Limb (tissue), 2 donors: ENCODE results near the gene ADGRE2.
"Not testable (repeated sequence)": the region's sequence is repeated elsewhere in the genome, so short reads cannot be mapped to it uniquely, and the experiment has no call there.

Experiments
- DNase-seq, 2 donors: peaks; one replicate each; pipeline ENCODE4 v3.0.0-alpha.2; 2016; ENCODE audit errors: extremely low spot score in 2 of 2

The ADGRE2 gene

DNA sequence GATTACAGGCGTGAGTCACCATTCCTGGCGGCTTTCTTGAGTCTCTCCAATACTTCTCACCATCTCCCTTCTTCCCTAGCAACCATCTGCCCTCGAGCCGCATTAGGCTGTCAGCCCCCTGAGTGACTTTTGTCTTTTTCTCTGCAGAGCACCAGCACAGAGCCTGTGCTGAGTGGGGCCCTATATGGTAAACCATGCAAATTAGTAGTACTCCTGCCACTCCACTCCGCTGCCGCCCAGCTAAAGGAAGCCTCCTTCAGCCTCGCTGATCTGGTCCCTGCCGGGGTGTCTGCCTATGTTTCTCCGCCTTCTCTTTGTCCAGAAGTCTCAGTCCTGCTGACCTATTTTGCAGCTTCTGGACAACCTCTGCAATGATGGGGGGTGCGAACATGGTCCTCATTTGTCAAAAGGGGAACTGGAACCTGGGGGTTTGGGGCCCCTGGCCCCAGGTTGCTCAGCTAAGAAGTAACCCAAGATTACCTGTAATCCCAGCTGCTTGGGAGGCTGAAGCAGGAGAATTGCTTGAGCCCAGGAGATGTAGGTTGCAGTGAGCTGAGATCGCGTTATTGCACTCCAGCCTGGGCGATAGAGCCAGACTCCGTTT is 2.4 kb upstream of the ADGRE2 start:
- DNase-seq, result not testable (repeated sequence)

GRCh38 chr19:14779151-14779550 is 791 bp upstream of the ADGRE2 start:
- no peak for DNase-seq

DNA sequence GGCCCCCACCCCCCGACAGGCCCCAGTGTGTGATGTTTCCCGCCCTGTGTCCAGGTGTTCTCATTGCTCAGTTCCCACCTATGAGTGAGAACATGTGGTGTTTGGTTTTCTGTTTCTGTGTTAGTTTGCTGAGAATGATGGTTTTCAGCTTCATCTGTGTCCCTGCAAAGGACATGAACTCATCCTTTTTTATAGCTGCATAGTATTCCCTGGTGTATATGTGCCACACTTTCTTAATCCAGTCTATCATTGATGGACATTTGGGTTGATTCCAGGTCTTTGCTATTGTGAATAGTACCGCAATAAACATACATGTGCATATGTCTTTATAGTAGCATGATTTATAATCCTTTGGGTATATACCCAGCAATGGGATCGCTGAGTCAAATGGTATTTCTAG is 715 bp downstream of the ADGRE2 start:
- not testable (repeated sequence) for DNase-seq

DNA sequence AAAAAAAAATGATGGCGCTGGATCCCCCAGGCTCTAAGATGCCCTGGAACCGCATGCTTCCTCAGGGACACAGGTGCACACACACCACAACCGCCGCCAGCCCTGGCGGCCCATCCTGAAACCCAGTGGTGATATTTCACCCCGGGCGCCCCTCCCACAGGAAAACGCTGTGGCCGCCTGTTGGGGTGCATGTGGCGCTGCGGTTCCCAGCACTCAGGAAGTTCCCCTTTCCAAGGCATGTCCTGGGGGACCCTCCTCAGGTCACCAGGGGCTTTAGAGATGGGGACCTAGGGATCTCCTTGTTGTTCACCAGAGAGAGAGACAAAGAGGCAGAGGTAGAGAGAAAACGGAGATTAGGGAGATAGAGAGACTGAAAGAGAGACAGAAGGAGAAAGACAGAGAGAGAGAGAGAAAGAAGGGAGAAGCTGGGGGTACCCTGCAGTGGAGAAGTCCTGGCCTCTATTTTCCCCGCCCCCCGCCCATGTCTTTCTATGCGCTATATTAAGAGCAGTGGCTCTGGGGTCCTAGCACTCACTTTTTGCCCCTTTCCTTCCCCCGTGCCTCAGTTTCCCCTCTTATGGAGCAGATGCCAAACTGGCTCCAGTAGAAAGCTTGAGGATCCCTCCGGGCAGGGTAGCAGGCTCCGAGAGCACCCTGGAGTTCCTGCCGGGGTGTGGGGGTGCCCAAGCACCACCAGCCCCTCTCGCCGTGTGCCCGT is 2.3 kb downstream of the ADGRE2 start:
- DNase-seq, result no peak

DNA sequence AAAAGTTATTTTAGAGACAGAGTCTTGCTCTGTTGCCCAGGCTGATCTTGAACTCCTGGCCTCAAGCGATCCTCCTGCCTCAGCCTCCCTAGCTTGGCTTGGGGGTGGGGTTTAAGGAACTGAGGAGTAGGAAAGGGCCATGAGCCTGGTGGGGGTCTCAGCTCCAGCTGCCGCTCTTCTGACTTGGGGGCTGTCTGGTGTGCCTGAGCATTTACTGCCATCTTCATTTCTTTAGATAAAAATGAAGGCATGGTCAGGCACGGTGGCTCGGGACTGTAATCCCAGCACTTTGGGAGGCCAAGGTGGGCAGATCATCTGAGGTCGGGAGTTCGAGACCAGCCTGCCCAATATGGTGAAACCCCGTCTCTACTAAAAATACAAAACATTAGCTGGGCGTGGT is 3.0 kb downstream of the ADGRE2 start:
- not testable (repeated sequence) for DNase-seq

DNA sequence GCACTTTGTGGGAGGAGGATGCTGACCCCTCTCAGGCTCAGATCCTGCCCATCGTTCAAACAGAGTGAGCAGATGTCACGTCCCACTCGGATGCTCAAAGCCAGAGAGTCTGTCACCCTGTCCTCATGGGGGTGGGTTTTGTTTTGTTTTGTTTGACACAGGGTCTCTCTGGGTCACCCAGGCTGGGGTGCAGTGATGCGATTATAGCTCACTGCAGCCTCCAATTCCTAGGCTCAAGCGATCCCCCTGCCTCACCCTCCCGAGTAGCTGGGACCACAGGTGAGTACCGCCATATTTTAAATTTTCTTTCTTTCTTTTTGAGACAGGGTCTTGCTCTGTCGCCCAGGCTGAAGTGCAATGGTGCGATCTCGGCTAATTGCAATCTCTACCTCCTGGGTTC is 4.0 kb downstream of the ADGRE2 start:
- DNase-seq, result no peak

DNA sequence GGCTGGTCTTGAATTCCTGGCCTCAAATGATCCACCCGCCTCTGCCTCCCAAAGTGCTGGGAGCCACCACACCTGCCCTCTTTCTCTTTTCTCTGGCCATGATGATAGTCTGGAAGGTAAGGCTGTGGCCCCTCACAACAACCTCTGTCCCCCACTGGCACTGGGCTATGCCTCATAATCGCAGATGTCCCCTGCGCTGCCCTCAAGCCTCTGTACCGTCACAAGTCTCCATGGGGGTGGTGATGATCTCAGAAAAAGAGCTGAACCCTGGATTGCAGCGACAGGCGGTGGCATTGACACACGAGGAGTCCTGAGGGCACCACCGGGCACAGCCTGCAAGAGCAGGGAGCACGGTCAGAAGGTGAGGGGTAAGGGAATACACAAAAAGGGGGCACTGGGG is 4.6 kb downstream of the ADGRE2 start:
- DNase-seq, result not testable (repeated sequence)

DNA sequence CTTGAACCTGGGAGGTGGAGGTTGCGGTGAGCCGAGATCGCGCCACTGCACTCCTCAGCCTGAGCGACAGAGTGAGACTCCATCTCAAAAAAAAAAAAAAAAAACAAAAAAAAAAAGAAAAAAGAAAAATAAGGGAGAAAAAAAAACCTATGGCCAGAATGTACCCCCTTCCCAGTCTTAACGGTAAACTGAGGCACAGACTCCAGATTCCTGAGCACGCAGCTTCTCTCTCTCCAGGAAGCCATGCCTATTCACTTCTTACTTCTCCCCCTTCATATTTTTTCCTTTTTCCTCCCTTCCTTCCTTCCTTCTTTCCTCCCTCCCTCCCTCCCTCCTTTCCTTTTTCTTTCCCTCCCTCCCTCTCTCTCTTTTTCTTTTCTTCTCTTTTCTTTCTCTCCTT is 5.4 kb downstream of the ADGRE2 start:
- DNase-seq, result no peak

GRCh38 chr19:14772467-14772866 is 5.9 kb downstream of the ADGRE2 start:
- DNase-seq, result no peak

DNA sequence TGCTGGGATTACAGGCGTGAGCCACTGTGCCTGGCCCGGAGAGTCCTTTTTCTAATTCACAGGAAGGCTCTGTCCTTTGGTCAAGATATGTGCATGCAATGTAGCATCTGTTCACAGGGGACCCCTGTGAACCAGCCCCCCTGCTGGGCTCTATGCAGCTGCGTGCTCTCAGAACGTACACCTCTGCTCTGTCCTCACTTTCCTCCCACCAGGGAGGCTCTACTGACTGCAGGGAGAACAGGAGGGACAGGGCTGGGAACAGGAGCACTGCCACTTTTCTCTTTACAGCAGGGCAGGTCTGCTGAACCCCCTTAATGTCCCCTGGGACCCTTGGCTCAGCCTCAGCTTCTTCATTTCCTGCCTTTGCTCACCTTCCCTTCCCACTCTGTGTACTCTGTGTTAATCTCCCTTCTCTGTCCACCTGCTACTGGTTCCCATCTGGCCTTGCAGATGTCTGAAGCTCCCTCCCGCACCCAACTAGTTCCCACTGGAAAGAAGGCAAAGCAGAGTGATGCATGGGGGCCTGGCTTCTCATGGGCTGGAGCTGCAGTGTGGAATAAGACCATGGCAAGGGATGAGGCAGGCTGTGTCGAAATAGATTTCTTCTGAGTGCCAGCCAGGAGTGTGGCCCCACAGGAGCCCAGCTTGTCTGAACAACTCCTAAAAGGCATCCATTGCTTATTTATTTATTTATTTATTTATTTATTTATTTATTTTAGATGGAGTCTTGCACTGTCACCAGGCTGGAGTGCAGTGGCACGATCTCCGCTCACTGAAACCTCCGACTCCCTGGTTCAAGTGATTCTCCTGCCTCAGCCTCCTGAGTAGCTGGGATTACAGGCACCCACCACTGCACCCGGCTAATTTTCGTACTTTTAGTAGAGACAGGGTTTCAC is 7.2 kb downstream of the ADGRE2 start:
- no peak for DNase-seq

DNA sequence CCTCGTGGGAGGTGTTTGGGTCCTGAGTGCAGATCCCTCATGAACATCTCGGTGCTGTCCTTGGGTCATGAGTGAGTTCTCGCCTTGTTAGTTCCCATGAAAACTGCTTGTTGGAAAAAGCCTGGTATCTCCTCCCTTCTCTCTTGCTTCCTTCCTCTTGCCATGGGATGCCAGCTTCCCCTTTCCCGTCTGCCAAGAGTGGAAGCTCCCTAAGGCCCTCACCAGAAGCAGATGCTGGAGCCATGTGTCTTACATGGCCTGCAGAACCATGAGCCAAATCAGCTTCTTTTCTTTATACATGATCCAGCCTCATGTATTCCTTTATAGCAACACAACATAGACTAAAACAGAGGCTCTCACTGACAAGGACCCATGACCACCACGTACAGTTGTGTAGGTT is 8.2 kb downstream of the ADGRE2 start:
- no peak for DNase-seq

DNA sequence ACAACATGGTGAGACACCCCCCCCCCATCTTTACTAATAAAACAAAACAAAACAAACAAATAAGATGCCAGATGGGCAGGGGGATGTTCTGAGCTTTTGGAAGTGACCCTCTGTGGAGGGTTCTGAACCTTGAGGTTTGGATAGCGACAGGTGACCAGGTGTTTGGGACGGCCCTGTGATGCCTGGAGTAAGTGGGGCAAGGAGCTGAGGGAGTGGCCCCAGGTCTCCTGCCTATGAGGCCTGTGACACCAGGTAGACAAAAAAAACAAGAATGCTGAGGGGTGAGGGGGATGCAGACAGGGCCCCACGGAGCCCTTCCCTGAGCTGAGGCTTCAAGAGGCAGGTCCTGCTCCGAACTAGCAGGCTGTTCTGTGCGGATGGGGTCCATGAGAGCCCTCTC is 9.2 kb downstream of the ADGRE2 start:
- no peak for DNase-seq

GRCh38 chr19:14768001-14768400 is 10.4 kb downstream of the ADGRE2 start:
- no peak for DNase-seq

DNA sequence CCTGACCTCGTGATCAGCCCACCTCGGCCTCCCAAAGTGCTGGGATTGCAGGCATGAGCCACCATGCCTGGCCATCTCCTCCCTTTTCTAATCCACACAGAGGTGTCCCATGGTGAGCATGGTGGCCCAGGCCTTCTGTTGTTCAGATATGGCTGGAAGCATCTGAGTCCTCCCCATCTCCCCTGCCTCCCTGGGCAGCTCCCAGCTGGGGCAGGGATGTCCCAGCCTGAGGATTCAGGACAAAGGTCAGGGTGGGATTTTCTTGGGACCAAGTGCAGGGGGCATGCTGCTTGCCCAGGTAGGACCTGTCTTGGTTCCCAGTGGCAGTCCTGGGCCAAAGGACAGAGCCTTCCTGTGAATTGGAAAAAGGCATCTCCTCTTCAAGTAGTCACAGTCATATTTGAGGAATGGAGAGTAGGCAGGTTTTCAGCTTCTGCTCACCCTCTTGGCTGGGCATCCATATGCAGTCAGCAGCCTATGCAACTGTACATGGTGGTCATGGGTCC is 10.8 kb downstream of the ADGRE2 start:
- DNase-seq, result no peak

DNA sequence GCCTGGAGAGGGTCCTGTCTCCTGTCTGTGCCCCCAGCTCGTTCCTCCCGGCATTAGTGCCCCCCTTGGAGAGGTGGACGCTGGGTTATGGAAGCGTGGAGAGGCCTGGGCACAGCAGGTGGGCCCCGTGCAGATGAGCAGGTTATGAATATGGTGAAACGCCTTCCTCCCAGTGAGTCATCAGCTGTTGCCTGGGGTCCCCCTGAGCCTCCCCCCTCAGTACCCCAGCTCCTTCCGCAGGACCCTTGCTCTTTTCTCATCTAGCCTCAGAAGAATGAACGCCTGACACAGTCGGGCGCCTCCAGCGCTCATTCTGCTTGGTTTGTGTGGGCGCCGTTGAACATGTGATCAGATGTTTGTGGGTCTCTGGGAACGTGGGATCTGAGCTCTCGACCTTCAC is 12.5 kb downstream of the ADGRE2 start:
- DNase-seq, result not testable (repeated sequence)

DNA sequence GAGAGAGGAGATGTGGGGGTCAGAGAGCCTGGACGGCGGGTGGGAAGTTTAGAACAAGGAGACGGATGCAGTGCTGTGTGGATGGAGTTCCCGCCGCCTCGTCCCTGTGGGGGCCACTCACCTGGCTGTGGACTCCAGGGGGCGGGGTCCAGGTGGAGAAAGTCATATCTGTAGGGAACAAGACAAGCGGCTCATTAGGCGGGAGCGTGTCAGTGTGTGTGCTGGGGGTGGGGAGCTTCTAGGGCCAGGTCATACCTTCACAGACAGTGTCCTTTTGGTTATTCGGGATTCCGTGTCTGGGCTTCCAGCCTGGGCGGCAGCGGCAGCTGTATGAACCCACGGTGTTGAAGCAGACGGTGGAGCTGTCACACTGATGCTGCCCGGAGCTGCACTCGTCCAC is 13.0 kb downstream of the ADGRE2 start:
- not testable (repeated sequence) for DNase-seq

DNA sequence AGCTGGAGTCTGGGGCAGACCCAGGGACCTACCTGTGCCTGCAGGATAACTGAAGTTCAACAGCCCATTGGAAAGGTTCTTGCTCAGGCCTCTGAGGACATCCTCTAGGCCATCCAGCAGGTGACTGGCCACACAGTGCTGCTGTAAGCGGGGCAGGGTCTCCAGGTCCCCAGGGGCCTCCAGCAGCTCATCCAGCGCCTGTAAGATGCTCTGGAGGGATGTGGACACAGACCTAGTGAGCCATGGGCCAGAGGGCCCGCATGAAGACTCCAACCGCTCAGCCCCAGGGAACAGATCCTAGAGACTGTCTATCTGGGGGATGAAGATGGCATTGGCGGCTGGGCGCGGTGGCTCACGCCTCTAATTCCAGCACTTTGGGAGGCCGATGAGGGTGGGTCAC is 14.0 kb downstream of the ADGRE2 start:
- DNase-seq, result no peak

DNA sequence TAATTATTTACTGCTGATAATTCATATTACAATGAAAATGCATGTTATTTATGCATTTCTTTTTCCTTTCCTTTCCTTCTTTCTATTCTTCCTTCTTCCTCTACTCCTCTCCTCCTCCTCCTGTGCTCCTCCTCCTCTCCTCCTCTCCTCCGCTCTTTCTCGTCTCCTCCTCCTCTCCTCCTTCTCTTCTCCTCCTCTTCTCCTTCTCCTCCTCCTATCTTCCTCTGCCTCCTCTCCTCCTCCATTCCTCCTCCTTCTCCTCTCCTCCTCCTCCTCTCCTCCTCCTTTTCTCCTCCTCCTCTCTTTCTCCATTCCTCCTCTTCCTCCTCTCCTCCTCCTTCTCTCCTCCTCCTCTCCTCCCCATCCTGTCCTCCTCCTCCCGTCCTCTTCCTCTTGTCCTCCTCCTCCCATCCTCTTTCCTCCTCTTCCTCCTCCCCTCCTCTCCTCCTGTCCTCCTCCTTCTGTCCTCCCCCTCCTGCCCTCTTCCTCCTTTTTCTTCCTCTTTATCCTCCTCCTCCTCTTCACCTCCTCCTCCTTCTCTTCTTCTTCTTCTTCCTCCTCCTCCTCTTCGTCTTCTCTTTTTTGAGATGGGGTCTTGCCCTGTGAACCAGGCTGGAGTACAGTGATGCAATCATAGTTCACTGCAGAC is 14.7 kb downstream of the ADGRE2 start:
- no peak for DNase-seq

GRCh38 chr19:14762111-14762510 is 16.2 kb downstream of the ADGRE2 start:
- no peak for DNase-seq

GRCh38 chr19:14761607-14762006 is 16.8 kb downstream of the ADGRE2 start:
- no peak for DNase-seq

DNA sequence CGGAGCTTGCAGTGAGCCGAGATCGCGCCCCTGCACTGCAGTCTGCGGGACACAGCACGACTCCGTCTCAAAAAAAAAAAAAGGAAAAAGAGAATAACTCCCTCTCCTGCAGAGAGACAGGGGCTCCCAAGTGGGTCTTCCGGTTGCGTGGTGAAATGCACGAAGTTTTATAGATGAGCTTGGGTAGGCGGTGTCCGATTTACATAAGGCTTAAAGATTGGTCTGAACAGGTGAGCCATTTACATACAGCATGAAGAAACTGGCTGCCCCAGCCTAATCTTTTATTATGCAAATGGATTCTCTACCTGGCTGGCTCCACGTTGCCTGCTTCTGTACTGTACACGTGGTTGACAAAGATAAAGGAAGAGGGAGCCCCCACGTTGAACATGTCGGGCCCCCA is 19.5 kb downstream of the ADGRE2 start:
- DNase-seq, result no peak

DNA sequence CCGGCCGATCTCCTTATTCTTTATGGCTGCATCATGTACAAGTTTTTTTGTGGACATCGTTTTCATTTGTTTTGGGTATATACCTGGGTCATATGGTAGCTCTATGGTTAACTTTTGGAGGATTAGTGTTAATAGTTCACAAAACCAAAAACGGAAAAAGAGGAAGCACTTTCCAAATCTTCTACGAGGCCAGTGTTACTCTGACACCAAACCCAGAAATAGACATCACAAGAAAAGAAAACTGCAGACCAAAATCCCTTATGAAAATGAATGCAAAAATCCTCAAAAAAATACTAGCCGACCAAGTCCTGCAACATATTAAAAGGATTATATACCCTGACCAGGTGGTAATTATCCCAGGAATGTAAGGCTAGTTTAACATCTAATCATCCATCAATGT is 29.8 kb downstream of the ADGRE2 start:
- DNase-seq, result no peak
